ENCODE data around the gene VSIG4.
"Not testable (repeated sequence)": the region's sequence is repeated elsewhere in the genome, so short reads cannot be mapped to it uniquely, and the experiment has no call there.

The VSIG4 gene

DNA sequence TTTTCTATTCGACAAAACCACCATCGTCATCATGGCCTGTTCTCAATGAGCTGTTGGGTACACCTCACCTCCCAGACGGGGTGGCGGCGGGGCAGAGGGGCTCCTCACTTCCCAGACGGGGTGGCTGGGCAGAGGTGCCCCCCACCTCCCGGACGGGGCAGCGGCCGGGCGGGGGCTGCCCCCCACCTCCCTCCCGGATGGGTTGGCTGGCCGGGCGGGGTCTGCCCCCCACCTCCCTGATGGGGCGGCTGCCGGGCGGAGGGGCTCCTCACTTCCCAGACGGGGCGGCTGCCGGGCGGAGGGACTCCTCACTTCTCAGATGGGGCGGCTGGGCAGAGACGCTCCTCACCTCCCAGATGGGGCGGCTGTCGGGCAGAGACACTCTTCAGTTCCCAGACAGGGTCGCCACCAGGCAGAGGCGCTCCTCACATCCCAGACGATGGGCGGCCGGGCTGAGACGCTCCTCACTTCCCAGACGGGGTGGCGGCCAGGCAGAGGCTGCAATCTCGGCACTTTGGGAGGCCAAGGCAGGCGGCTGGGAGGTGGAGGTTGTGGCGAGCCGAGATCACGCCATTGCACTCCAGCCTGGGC is 64.6 kb downstream of the VSIG4 start:
- DNase-seq, result not testable (repeated sequence)

All from stimulated activated CD4-positive, alpha-beta T cell treated with anti-CD3 and anti-CD28 coated beads, Interleukin-2, amount 100 ng/mL, for 48 hours (primary cell).